HFF-Myc (cell line): ENCODE data around the gene TMEM140.
"Not testable (repeated sequence)": the region's sequence is repeated elsewhere in the genome, so short reads cannot be mapped to it uniquely, and the experiment has no call there.

ENCODE experiments used
- DNase-seq: peaks from one replicate; pipeline ENCODE4 v3.0.0-alpha.2; 2011; ENCODE audit warnings: low read depth; ENCODE audit errors: extremely low read depth
- H3K4me3 ChIP-seq: replicated peaks from 2 replicates; pipeline ENCODE4 v1.5.1; 2011; ENCODE audit warnings: low read depth, mild to moderate bottlenecking, control low read depth, low read length
- TF ChIP-seq, protein P1 (sequence below): IDR thresholded peaks from 2 replicates; pipeline ENCODE4 v1.5.1; 2012; ENCODE audit warnings: mild to moderate bottlenecking, low read depth, low read length, control low read depth; ENCODE audit errors: missing control alignments

Gene TMEM140

DNA sequence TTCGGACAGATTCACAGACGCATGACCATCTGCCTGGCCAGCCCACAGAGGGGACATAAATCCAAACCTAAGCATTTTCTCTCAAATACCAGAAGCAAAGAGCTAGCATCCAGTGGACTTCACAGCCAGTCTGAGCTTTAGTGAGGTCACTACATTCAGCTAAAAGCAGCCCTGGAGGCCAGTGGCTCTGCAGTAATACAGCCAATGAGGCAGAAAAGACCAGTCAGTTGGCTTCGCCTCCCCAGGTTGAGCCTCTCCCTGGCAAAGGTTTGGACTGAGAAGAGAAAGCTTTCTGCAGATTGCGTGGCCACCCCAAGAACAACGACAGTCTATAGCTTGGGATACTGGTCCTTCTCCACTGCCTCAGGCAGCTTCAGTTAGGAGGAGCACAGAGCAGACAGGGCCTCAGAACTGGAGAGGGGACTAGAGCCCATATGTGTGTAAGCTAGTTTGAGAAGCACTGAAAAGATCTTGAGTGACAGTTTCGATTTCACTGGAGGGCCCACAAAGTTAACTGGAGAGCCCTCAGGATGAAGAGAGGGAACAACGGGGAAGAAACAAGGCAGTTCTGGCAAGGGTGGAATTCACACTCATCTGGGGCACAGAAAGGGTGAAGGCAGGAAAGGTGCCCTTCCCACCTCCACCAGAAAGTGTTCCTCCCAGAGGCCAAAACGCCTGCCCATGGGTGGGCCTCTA is 59.7 kb downstream of the TMEM140 start:
- no peak overlapping the region for H3K4me3 ChIP-seq
- DNase-seq: no peak
- TF ChIP-seq, protein P1, sequence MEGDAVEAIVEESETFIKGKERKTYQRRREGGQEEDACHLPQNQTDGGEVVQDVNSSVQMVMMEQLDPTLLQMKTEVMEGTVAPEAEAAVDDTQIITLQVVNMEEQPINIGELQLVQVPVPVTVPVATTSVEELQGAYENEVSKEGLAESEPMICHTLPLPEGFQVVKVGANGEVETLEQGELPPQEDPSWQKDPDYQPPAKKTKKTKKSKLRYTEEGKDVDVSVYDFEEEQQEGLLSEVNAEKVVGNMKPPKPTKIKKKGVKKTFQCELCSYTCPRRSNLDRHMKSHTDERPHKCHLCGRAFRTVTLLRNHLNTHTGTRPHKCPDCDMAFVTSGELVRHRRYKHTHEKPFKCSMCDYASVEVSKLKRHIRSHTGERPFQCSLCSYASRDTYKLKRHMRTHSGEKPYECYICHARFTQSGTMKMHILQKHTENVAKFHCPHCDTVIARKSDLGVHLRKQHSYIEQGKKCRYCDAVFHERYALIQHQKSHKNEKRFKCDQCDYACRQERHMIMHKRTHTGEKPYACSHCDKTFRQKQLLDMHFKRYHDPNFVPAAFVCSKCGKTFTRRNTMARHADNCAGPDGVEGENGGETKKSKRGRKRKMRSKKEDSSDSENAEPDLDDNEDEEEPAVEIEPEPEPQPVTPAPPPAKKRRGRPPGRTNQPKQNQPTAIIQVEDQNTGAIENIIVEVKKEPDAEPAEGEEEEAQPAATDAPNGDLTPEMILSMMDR: no peak

DNA sequence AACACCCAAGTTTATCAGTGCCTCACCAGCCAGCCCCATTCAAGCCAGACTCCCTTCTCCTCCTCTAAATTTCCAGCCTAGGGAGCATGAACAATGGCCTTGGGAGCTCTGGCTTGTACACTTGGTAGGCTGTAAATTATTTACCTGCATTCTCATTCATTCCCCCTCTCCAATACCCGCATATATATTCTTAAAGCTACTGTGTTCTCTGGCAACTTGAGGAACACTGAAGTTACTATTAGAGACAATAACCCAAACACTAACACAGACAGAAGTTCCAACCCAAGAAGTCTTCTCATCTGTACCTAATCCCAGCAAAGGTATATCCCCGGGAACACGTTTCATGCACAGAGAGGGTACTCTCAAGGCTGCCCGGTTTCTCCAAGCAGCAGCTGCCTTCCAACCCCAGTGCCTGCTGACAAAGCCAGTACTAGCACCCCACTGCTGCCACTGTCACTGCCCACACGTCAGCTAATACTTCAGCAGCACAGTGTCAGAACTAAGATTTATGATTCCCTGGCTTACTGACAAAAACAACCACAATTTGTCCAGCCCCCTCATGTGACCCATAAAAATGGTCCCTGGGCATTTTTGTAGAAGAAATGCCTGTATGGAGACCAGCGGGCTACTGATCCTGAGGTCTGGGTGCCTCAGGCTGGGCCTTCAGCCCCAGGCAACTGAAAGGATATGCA is 60.4 kb downstream of the TMEM140 start:
- TF ChIP-seq, protein P1: no peak
- H3K4me3 ChIP-seq: no peak overlapping the region
- no peak for DNase-seq

DNA sequence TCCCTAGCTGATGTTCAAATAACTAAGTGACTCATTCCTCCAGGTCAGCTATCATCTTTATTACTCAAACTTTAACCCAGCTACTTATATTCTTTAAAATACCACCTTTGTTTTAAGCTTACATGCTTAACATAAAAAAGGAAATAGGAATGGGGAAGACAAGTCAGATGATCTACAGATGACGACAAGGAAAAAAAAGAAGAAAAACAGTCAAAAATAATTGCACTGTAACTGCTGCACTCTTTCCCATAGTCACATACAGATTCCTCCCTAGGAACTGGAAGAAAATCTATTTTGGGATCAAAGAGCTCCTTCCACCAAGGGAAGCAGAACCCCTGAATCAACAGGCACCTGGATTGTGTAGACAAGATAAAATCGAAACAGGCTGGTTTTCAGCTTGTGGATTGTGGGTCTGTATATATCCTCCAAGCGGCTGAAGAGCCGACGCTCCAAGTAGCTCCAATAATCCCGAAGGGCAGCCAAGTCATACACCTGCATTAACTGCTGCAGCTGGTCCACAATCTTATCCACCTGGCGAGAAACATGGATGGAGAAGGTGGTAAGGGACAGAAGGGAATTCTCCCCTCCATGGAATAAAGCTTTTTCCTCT is 61.5 kb downstream of the TMEM140 start:
- H3K4me3 ChIP-seq: no peak overlapping the region
- TF ChIP-seq, protein P1: no peak
- DNase-seq: no peak

DNA sequence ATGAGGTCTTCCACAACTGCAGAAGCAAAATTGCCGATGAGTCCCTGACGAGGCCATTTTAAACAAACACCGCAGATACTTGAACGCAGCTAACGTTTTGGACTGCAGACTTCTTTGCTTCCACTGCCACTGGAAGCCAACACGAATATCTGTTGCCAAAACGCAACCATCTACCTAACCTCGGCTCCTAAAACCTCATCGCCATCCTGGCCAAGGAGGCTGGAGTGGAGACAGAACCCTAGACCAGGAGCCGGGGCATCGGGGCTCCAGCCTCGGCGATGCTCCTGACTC is 63.0 kb downstream of the TMEM140 start:
- no peak for DNase-seq
- H3K4me3 ChIP-seq: peak overlapping the region; percentile 75
- TF ChIP-seq, protein P1: no peak

DNA sequence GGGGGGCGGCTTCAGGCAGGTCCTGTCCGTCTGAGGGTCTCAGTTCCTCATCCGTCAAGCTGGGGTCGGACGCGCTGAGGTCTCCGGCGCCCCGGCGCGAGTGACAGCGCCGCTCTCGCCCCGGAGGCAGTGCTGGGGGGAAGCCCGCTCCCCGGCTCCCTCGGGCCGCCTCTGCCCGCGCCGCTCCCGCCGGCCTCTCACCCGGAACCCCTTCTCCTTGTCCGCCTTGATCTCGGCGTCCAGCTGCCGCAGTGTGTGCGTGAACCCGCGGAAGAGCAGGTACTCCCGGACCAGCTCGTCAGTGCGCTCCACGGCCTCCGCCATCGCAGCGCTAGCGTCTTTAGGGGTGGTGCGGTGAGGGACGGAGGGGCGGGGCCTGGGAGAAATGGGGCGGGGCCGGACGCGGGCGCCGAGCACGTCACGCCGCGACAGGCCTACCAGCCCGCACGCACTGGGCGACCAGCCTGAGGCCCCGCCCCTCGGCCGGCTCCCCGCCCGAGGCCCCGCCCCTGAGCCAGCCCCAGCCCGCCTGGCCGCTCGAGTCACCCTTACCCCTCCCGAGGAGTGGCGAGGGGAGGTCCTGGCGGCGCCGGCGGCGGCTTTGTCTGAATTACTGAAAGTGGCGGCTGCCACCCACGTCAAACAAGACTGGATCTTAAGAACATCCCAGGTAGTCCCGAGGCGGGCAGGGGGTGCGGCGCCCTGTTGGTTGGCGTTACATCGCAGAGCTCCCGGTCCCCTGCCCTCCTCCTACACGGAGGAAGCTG is 63.5 kb downstream of the TMEM140 start, which contains the start of gene WDR91:
Gene WDR91, minus strand, starts transcription at position 348 of the 767 bp plus-strand sequence. Its CDS starts 24 bp downstream, at position 324.
- DNase-seq: peak; percentile 35
- H3K4me3 ChIP-seq: peak within 1 kb of the TSS; percentile 75
- TF ChIP-seq, protein P1: no peak

DNA sequence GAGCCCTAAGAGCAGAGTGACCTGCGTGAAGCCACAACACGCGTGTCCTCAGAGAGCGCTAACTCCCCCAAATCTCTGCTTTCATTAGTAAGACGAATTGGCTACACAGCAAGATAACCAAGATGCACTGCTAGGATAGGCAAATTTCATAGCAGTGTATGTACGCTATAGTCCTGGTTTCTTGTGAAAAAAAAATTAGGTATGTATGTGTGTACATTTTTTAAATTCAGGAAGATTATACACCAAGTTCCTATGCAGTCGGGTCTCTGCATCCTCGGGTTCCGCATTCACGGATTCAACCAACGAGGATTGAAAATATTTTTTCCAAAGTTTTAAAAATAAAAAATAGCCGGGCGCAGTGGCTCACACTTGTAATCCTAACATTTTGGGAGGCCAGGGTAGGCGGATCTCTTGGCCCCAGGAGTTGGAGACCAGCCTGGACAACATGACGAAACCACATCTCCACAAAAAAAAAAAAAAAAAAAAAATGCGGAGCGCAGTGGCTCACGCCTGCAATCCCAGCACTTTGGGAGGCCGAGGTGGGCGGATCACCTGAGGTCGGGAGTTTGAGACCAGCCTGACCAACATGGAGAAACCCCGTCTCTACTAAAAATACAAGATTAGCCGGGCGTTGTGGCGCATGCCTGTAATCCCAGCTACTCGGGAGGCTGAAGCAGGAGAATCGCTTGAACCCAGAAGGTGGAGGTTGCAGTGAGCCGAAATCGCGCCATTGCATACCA is 64.2 kb downstream of the TMEM140 start:
- not testable (repeated sequence) for DNase-seq
- H3K4me3 ChIP-seq: peak overlapping the region; percentile 75
